Fibroblast of skin of back (primary cell): ENCODE measurements around the gene CCL5.

Experiments
- DNase-seq: peaks from one replicate; pipeline ENCODE4 v3.0.0-alpha.2; 2013

CCL5 gene

DNA sequence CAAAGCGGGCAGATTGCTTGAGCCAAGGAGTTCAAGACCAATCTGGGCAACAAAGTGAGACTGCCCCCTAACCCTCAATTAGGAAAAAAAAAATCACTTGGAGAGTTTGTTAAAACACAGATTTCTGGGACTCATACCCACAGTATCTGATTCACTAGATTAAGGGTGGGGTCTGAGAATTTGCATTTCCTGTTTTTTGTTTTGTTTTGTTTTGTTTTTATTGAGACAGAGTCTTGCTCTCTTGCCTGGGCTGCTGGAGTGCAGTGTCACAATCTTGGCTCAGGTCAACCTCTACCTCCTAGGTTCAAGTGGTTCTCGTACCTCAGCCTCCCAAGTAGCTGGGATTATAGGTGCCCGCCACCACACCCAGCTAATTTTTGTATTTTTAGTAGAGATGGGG, 12.6 kb downstream of the CCL5 start:
- no peak for DNase-seq

GRCh38 chr17:35866341-35866950, 13.7 kb downstream of the CCL5 start:
- no peak for DNase-seq

- peak; percentile 53 for DNase-seq
Measured at GRCh38 chr17:35865412-35866340, 14.5 kb downstream of the CCL5 start.

- no peak for DNase-seq
Measured at GRCh38 chr17:35864853-35865252, 15.3 kb downstream of the CCL5 start.

GRCh38 chr17:35856603-35857002, 23.6 kb downstream of the CCL5 start:
- no peak for DNase-seq

DNA sequence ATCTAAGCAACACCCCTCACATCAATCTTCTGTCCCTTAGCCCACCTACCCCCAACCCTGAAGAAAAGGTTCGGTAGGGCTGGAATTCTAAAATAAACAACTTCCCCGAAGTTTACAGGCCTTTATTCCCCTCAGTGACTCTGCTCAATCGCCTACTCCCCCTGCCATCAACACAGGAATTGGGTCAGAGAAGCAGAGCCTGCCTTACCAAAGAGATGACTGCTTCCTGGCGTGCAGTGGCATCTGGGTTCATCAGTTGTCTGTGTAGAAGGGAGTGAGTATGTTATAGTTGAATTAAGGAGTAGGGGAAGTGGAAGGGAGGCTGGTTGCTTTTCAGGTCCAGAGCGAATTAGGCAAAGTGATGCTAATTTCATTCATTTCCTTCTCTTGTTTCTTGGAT, 24.2 kb downstream of the CCL5 start:
- DNase-seq = no peak

GRCh38 chr17:35849469-35850348, 30.5 kb downstream of the CCL5 start:
- peak; percentile 64 for DNase-seq

DNA sequence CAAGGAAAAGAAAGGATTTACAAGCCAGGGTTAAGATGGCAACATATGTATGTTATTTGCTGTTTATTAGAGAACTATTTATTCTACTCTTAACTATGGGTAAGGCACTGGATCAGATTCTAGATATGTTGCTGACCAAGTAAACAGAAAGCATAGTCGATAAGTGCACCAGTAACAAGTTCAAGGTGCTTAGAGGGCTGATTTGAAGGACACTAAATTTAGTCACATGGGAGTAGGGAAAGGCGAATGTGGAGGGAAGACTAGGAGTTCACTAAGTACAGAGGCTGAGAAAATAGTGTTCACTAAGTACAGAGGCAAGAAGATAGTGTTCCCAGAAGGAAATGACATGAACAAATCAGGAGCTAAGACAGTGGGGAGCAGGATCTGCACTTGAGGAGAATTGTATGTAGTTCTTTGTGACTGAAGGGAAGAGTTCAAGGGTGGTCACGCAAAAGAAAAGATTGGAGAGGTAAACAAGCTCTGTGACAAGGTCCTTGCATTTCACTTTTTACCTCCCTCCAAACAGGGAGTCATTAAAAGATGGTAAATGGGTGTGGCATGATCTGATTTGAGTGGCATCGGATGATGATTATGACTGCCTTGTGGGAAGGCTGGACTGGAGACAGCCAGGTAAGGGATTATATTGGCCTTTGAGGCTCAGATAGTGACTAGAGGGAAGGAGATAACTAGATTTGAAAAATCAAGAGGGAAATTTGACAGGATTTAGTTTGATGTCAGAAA, 32.4 kb downstream of the CCL5 start:
- no peak for DNase-seq

DNA sequence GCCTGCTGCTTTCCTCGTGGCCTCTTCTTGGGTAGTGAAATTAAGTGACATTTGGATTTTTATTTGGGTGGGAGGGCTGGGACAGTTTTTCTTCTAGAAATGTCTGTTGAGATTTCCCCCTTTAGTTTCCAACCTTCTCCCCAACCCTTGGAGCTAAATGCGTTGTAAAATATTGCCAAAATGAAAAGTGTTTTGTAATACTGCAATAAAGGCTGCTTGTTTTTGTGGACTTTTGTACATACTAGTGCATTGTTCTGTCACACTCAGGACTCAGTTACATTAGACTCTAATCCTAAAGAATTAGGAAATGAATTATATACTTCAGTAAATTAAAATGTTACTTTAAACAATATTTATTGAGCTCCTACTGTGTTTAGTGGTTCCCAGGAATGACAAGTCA, 33.2 kb downstream of the CCL5 start:
- DNase-seq = no peak

- DNase-seq = peak; percentile 2
Measured at GRCh38 chr17:35846055-35846809, 33.9 kb downstream of the CCL5 start.

DNA sequence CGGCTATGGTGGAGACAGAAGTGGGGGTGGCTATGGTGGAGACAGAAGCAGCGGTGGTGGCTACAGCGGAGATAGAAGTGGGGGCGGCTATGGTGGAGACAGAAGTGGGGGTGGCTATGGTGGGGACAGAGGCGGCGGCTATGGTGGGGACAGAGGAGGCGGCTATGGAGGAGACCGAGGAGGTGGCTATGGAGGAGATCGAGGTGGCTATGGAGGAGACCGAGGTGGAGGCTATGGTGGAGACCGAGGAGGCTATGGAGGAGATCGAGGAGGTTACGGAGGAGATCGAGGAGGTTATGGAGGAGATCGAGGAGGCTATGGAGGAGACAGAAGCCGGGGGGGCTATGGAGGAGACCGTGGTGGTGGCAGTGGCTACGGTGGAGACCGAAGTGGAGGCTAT, 35.6 kb downstream of the CCL5 start:
- no peak for DNase-seq

- DNase-seq = no peak
Measured at GRCh38 chr17:35843698-35844097, 36.5 kb downstream of the CCL5 start.

GRCh38 chr17:35842239-35842638, 37.9 kb downstream of the CCL5 start:
- DNase-seq = no peak

GRCh38 chr17:35841505-35841904, 38.7 kb downstream of the CCL5 start:
- DNase-seq = peak; percentile 13

DNA sequence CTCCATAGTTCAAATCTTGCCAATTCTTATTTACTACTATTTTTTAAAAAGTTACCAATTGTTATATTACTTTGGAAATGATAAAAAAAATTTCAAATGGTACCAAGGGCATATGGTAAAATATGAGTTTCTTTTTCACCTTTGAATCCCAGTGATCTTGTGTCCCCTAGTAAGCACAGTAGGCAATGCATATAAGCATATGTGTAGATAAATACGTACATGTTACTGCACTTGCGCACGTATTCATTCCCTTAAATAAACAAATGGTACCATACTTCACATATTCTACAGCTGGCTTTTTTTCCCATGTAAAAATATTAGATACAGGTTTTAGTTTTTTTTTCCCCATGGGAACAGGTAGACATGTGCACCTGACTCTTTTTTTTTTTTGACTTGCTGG, 39.1 kb downstream of the CCL5 start:
- no peak for DNase-seq

DNA sequence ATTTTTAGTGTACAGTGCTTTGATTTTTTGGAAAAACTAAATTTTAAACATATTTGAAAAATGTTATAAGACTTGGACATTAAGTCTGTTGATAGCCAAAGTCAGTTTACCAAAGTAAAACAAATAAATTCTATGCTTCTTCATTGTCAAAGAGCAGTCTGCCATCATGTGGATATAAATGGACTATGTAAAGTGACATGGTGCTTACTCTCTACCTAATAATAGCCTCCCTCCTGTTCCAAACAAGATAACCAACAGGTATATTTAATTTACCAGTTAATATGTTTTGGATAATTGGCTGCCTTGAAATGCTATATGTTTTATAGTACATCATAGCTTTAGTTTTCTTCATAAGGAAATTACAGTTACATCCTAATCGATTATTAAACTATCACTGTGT, 55.0 kb downstream of the CCL5 start:
- no peak for DNase-seq
